NCI-H1092 treated with DMSO at 0.1 percent for 48 hours (cell line): ENCODE results near the gene COBLL1.
"Not testable (repeated sequence)": the region's sequence is repeated elsewhere in the genome, so short reads cannot be mapped to it uniquely, and the experiment has no call there.

ENCODE experiments used
- DNase-seq: peaks from one replicate; lab custom pipeline; 2025; lab: John Stamatoyannopoulos, UW

COBLL1 gene, protein sequence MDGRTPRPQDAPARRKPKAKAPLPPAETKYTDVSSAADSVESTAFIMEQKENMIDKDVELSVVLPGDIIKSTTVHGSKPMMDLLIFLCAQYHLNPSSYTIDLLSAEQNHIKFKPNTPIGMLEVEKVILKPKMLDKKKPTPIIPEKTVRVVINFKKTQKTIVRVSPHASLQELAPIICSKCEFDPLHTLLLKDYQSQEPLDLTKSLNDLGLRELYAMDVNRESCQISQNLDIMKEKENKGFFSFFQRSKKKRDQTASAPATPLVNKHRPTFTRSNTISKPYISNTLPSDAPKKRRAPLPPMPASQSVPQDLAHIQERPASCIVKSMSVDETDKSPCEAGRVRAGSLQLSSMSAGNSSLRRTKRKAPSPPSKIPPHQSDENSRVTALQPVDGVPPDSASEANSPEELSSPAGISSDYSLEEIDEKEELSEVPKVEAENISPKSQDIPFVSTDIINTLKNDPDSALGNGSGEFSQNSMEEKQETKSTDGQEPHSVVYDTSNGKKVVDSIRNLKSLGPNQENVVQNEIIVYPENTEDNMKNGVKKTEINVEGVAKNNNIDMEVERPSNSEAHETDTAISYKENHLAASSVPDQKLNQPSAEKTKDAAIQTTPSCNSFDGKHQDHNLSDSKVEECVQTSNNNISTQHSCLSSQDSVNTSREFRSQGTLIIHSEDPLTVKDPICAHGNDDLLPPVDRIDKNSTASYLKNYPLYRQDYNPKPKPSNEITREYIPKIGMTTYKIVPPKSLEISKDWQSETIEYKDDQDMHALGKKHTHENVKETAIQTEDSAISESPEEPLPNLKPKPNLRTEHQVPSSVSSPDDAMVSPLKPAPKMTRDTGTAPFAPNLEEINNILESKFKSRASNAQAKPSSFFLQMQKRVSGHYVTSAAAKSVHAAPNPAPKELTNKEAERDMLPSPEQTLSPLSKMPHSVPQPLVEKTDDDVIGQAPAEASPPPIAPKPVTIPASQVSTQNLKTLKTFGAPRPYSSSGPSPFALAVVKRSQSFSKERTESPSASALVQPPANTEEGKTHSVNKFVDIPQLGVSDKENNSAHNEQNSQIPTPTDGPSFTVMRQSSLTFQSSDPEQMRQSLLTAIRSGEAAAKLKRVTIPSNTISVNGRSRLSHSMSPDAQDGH

DNA sequence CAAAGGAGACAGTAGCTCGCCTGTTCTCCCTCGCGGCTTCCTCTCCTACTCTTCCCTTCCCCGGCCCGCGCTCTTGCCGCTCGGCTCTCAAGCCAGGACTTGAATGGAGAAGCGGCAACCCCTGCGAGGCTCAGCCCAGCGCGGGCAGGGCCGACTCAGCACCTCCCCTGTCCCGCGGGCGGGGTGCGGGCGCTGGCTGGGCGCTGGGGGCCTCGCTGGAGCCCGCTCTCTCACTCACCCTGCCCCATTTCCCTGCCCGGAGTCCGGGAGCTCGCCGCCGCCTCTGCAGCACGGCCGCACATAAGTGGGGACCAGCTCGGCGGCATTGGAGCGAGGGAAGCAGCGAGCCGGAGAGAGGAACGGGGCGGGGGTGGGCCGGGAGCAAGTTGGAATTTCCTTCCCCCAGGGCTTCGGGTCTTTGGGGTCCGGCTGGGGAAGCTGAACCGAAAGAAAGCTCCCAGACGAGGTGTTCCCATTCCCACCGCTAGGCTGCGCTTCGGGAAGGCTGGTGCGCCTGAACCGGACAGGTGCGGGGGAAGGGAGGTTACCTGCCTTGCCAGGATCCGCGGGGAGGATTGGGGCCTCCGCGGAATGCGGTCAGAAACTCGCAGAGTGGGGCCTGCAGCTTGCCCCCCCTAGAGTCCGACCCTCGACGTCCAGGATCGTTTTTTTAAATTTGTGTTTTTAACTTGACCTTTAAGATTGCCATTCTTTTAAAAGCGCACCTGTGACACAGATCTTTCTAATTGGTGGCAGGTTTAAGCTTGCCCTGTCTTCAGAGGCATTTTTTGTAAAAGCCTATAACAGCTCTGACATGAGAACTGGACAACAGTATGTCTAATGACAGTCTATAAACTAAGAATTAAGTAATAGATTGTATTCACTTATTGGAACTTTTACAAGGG, at the start of gene COBLL1:
Gene COBLL1 (minus strand): TSS at position 105 of the 905 bp plus-strand sequence. CDS start 627 bp downstream, outside the sequence.
- DNase-seq: peak; percentile 71

DNA sequence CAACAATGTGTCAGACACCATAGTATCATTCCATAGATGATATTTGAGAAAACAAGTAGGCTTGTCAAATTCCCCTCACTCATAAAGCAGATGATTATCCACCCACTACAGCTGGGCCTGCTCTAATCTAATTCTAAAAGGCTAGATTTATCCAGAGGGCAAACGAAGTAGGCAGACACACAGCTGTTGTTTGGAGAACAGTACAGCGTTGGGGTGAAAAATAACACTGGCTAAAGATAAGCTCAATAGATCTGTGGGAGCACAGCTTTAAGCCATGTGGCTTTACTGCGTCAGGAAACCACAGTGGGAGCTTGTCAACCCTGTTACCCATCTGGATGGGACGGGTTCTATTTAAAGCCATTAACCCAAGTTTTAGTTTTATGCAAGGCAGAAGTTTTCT, 48.9 kb upstream of the COBLL1 start:
- no peak for DNase-seq

DNA sequence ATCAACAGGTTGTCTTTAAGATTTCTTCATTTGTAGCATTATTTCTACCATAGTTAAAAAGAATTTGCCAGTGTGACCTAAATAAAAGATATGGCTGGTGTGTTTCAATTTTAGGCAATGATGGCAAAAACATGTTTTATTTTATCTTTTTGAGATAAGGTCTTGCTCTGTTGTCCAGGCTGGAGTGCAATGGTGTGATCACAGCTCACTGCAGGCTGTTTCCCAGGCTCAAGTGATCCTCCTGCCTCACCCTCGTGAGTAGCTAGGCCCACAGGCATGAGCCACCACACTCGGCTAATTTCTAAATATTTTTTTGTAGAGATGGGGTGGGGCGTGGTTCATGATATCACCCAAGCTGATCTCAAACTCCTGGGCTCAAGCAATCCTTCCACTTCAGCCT, 47.0 kb upstream of the COBLL1 start:
- DNase-seq: no peak

DNA sequence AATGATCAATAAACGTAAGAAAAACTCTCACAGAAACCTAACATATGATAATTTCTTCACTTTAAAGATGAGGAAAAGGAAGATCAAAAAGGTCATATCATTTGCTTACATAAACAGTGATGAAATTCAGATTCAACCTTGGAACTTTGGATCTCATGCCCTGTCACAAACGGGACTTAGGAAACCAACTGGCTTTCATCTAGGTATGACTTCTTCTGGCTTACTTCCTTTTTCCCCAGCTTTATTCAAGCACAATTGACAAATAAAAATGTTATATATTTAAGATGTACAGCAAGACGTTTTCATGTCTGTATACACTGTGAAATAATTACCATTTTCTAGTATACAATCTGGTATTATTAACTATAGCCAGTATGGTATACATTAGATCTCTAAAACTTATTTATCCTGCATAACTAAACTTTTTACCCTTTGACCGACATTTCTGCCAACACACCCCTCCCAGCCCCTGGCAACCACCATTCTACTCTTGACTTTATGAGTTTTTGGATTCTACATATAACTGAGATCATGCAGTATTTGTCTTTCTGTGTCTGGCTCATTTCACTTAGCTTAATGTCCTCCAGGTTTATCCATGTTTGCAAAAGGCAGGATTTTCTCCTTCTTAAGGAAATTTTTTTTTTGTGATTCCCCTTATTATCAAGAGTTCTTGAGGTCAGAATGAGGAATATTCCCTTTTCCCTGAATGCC, 46.0 kb upstream of the COBLL1 start:
- DNase-seq: no peak

DNA sequence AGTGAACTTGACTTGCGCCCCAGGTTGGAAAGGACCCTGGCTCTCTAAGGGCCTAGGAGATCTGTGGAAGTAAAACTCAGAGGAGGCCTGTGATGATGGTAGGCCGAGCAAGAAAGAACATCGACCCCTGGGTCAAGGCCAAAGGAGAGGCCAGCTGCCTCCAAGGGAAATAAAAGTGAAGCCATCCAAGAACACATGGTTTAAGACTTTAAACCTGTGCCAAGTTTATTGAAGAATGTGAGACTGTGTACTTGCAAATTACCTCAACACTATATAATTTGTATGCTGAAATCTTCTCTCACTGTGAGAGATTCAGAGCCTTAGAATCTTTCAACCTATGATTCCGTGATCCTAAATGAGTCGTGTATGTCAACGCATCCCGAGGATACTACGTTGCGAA, 40.7 kb upstream of the COBLL1 start:
- DNase-seq: no peak

DNA sequence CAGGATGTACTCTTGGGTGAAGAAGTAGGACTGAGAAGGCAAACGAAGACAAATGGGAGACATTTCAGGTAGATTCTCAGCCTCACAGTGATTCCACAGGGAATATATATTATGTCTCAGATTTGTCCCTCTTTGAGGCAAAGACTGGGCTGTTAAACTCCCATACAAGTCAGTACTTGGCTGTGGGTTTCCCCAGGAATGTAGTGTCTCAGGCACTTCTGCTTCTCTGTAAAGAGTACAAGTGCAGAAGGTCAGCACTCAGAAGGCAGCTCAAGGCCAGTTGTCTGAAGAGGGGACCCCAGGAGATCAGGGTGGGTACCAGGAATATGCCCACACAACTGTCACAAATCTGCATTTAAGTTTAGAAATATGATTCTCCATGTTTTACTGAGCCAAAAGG, 39.9 kb upstream of the COBLL1 start:
- no peak for DNase-seq

DNA sequence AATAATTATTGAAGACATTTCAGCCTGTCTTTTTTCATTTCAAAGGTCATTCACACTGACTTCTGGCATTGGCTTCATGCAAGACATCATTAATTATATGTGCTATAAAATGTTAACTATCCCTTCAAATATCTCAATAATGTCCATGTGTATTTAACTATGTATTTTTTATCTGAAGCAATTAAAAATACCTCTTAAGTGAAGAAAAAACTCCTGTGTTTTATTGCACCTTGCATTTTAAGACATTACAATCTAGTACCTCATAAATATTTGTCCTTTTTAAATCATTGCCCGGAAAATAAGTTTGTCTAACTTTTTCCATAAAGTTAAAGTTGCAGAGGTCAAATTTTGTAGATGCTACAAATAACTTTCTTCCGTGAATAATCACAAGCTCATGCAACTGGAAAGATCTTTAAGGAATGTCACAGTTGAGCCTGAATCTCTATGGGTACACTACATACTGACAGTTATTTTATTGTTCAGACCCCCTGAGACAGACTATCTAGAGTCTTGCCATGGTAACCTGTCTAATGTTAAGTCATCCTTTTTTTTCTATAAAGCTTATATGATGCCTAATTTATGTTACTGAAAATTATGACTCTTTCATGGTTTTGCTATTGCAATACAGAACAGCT, 38.4 kb upstream of the COBLL1 start:
- DNase-seq: no peak

DNA sequence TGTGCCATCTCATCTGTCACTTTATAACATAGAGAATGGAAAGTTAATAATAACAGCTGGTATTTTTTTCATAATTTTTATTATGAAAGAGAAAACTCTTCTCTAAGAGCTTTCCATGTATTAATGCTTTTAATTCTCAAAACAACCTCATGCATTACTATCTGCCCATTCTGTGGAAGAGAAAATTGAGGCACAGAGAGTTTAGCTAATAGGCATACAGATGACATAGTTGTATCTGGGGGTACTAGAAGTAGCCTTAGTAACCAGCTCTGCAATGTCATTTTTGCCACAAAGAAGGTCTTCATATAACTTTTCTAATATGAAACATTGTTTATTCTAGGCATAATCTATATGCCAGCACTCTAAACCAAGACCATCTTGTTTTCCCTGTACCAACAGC, 36.3 kb upstream of the COBLL1 start:
- DNase-seq: no peak

DNA sequence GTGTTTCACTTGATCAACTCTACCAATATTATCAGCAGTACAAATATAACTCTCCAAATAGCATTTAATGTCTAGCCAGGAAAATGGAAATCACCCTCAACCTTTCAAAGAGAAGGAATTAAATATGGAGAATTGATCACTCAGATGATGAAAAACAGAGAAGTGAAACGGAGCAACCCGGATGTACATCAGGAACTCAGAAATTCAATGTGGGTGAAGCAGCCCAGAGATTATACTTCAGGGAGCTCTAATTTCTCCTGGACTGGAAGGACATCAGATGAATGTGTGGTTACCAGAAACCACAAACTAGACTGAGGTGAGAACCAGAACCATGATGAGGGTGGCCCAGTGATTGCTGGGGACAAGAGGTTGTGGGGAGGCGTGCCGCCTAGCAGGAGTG, 35.5 kb upstream of the COBLL1 start:
- no peak for DNase-seq

DNA sequence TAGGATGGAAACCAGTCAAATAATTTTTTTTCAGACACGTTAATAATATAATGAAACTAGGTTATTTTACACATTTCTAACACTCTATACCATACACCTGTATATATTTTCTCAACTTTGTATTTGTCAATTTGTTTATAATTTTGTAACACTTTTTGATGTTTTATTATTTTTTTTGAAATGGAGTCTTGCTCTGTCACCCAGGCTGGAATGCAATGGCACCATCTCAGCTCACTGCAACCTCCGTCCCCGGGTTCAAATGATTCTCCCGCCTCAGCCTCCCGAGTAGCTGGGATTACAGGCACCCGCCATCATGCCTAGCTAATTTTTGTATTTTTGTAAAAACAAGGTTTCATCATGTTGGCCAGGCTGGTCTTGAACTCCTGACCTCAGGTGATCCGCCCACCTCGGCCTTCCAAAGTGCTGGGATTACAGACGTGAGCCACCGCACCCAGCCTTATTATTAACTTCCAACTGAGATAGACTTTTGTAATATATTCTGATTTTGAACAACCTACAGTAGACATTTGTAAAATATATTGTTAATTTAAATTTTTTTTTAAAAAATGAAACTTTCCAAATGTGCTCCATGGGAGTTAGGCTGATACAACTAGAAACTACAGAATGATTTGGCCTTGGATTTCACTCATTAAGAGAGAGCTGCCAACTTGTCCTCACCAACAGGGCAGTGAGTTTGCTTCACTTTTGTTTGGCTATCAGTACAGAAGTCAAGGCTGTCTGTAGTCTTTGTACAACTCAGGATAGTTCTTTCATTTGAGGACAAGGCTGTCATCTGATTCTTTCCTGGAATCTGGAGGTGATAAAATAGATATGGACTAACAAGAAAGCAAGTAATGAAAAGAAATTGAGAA, 33.9 kb upstream of the COBLL1 start:
- no peak for DNase-seq

DNA sequence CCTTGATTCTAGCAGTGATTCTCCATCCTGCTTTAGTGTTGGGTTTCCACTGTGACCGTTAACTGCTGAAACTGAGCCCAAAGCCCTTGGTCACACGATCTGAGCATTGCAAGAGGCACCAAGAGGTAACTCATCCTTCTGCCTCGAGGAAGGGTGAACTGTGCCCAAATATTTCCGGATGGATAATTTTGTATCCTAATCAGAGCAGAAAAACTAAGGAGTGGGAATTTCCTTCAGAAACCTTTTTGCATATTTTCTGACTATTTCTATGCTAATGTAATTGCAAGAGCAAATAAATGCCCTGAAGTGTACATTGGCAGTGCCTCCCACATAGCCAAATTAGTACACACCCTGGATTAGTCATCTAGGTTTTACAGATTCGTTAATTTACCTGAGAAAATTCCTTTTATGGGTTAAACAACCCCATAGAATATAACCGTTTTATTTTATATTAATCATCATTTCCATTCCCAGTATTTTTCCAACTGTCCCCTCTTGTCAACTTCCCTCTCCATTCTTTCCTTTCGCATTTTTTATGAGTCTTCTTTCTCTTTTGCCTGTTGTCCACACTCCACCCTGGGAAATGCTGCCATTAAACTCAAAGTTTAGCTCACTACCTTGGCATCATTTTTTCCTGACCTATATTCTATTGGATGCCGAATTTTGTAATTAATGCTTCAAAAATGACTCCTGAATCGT, 31.7 kb upstream of the COBLL1 start:
- DNase-seq: peak; percentile 73

DNA sequence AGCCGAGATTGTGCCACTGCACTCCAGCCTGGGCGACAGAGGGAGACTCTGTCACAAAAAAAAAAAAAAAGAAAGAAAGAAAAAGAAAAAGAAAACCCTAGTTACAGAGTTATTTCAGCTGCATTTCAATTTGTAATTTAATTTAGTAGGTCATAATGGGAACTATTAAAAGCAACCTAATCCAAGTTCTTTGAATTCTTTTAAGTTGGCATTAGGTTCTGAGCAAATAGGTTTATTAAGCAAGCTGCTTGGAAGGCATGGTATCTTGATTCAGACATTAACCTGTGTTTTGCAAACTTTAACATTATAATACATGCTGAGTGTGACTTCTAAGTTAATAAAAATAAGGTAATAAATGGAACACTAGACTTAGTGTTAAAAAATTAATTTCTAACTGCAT, 29.8 kb upstream of the COBLL1 start:
- DNase-seq: no peak

DNA sequence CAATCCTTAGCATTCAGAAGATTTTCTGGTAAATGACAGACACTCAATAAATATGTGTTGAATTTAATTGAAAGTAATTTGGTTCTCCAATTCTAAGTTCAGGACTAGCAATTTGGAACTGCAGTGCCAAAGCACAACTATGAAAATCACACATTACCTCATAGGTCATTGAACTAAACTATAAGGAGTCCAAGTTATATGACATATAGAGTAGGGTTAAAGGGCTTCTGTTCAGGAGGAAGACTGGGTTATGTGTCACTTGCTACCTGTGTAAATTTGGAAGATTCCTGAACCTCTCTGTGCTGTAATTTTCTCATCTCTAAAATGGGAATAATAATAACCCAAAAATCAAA, 27.8 kb upstream of the COBLL1 start:
- DNase-seq: no peak

DNA sequence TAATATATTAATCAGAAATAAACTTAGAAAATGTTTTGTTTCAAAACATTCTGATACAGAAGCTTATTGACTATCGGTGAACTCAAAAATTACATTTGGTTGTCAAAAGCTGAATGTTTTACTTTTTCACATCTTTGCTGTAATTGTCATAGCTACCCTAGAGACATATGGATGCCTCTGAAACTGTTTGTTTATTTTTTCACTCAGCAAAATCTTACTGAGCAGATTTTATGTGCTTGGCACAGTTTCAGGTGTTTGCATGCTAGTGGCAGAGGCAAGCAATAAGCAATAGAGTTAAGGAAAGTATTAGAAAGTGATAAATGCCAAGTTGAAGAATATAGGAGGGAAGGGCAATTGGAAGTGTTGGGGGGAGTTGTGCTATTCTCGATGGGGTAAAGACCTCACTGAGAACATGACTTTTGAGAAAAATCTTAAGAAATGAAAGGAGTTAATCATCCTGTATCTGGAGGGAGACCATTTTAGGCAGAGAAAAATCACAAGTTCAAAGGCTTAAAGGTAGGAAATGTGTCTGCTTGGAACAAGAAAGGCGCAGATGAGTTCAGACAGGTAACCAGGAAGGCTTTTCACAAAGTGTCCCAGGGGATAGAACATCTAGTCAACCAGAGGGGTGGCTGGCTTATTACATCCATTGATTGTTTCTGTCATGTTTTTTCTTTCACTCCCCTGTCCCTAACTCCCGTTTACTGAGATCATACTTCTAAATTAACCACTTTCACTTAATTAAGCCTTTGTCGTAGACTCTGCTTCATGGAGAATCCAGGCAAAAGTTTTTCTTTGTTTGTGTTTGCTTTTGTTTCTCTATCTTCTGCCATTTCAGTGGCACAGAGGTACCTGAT, 27.2 kb upstream of the COBLL1 start:
- no peak for DNase-seq

DNA sequence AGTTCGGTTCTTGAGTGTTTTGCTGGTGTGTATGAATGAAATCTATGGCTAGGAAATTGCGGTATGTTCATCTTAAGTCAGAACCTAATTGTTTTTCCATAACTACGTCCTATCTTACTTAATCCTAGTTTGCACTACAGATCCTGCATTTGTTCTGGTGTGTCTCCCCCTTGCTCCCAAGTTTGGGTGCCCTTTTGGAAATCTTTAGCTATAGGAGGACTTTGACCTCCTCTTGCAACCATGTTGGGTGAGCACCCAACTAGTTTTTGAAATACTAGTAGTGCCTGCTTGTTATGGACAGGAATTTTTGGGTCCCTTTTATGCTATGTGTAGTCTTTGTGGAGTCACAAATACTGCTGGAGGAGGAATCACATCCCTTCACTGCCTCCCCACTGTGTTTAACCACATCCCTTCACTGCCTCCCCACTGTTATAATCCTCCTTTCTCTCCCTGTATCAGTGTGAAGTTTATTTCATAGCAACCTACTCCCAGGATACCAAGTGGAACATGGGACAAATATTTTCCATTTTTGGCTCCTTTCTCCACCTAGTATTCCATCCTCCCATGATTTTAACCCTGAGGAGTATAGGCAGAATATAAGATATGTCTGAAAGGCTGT, 26.3 kb upstream of the COBLL1 start:
- no peak for DNase-seq

DNA sequence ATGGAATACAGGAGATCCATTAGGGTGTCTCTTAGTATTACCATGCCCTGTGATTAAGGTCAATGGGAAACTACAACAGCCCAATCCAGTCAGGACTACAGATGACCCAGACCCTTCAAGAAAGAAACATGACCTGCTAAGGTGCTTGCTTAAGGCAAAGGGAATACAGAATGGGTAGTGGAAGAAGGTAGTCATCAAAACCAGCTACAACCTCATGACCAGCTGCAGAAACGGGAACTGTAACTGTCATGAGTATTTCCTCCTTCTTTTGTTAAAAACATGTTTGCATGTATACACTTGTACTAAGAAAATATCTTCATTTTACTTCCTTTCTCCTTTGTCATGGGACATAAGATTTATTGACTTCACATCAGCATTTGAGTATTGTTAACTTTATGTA, 24.8 kb upstream of the COBLL1 start:
- not testable (repeated sequence) for DNase-seq

DNA sequence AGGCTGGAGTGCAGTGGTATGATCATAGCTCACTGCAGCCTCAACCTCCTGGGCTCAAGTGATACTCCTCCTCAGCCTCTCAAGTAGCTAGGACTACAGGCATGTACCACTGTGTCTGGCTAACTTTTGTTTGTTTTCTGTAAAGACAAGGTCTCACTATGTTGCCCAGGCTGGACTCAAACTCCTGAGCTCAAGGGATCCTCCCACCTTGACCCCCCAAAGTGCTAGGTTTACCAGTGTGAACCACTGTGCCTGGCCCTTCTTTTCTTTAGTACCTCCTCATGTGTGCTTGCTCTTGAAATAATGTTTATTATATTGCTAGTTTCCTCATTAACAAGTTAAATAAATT, 19.0 kb upstream of the COBLL1 start:
- no peak for DNase-seq
